CMK (cell line): ENCODE results near the gene SDK1.

Source experiments
- DNase-seq: peaks from one replicate; pipeline ENCODE4 v3.0.0-alpha.2; 2010; ENCODE audit warnings: low read depth

SDK1 gene

DNA sequence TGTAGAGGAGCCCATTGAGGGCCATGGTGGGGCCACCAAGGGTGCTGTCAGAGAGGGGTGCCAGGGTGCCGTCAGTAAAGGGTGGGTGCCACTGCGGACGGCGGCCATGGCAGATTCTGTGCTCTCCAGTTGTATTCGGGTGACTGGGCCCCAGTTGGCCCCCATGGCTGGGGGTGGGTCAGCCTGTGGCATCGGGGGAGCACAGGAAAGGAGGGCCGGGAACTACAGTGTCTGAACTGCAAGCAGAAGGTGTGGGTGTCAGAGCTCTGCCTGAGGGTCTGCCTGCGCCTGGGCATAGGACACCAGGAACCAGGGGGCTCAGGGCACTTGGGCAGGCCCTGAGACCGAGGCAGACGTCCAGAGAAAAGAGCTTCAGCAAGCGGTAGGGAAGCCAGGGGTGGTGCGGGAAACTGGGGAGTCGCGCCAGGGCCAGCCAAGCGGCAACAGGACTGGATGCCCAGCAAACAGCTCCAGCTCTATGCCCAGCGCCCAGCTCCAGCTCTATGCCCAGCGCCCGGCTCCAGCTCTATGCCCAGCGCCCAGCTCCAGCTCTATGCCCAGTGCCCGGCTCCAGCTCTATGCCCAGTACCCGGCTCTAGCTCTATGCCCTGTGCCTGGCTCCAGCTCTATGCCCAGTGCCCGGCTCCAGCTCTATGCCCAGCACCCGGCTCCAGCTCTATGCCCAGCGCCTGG lies 878.8 kb downstream of the SDK1 start:
- no peak for DNase-seq

DNA sequence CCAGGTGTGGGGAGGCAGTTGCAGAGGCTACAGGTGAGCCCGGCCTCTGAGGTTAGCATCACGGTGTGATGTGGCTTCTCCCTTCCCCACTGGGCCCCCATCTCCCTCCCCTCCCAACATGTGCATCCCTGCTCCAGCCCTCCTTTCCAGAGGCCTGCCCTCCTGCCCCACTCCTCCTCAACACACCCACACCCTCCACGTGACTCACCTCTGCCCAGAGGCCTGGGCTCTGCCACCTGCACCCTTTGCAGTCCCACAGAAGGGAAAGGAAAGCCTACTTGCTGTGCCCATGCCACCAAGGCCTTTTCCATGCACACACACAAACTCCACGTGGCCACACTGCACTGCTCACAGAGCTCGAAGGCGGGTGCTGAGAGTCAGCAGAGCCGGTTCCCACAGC lies 880.4 kb downstream of the SDK1 start:
- no peak for DNase-seq

DNA sequence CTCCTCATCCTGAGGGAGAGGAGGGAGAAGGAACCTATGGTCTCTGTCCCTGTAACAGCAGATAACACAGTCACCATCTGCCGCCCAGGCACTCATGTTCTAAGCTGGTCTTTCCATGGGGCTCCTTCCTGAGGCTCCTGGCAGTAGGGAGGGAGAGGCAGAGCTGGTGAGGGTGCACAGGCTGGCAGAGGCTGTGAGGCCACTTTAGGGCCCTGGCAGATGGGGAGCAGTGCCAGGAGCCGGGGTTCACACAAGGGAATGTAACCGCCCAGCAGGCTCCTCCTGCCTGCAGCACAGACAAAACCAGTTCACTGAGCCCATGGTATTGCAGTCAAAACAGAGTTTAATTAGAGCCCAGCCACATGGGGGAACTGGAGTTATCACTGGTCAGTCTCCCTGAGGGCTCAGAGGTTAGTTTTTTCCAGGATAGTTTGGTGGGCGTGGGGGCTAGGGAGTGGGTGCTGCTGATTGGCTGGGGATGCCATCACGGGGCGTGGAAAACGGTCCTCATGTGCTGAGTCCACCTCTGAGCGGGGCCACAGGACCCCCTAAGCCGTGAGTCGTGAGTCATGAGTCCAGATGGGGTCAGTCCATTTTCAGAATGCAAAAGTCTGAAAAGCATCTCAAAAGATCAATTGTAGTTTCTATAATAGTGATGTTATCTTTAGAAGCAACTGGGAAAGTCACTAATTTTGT lies 881.7 kb downstream of the SDK1 start:
- DNase-seq: no peak

DNA sequence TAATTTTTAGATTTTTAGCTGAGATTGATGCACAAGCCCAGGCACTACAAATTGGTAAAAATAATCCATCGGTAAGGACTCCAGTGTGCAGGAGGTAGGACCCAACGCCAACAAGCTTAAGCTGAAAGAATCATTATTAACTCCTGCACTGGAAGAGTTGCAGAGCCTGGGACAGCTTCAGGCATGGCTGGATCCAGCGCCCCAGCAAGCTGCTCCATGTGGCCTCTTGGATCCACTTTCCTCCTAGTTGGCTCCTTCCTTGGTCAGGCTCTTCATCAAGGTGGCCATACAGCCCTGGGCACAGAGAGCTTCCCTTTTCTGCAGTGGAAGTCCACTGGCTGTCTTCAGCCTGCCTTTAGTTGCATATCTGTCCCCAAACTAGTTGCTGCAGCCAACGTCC lies 883.6 kb downstream of the SDK1 start:
- DNase-seq: no peak

DNA sequence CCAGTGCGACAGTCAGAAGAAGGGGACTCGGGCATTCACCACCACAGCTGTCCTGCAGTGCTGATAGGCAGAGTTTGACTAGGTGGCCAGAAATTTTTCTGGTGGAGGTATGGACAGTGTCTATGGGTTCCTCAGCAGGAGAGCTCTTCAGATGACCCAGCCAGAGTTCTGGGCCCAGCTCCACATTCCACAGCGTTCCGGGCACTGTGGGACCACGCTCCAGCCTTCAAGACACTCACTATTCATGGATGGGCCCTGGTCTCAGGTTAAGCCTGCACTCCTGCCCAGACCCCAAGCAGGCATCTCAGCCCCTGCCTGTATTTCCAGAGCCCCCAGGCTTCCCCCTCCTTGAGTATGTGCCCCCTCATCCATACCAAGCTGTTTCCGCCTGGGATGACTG lies 884.1 kb downstream of the SDK1 start:
- DNase-seq: no peak

DNA sequence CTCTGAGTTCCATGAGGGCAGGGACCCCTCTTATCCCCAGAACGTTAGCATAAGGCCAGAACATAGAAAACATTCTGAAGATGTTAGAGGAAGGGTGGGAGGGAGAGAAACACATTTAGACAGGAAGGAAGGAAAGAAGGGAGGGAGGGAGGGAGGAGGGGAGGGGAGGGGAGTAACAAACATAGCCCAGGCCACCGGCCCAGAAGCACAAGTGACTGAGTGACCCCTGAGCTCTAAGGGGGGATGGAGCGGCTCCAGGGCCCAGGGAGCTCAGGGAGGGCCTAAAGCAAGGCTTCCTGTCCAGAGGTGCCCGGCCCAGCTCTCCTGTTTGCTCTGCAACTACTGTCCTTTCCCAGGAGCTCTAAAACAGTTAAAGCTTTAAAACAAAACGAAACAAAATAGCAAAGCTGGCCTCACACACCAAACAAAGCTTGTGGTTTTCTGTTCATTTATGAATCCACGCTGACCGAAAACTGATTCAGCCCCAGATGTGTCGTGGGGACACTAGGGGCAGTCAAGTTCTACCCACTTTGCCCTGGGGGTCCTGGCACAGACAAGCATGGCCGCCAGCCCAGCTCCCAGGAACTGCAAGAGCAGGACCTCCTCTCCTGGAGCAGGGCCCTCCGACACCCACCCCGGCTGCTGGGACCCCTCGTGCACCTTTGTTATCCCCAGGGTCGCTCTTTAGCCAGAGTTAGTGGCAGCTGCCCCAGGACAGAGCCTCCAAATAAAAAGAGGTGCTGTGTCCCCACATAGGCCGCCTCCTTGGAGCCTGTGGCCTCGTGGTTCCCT lies 884.9 kb downstream of the SDK1 start:
- no peak for DNase-seq

DNA sequence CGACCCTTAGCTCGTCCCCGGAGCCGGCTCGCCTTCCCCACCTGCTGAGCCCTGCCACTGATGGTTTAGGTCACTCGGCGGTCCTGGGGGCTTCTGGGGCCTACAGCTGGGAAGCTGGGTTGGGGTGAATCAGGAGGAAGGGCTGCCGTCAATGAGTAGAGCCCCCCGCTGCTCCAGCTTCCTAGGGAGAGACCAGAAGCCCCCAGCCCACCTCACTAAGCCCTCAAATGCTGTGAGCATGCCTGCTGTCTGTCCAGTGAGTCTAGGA lies 885.4 kb downstream of the SDK1 start:
- DNase-seq: no peak

DNA sequence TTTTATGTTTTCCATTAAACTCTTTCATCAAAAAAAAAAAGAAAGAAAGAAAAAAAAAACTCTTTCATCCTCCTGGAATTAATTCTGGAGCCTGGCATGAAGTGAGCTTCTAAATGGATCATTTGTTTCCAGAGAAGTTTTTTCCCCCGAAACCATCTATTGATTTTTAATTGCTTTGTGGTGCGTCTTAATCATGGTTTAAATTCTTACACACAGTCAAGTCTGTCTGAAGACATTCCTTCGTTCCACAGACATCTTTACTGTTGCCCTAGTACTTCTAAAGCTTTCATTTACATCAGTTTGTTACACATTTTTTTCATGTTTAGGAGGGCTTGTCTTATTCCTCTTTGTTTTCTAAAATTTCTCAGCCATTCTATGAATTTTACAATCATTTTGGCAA lies 887.6 kb downstream of the SDK1 start:
- DNase-seq: no peak

DNA sequence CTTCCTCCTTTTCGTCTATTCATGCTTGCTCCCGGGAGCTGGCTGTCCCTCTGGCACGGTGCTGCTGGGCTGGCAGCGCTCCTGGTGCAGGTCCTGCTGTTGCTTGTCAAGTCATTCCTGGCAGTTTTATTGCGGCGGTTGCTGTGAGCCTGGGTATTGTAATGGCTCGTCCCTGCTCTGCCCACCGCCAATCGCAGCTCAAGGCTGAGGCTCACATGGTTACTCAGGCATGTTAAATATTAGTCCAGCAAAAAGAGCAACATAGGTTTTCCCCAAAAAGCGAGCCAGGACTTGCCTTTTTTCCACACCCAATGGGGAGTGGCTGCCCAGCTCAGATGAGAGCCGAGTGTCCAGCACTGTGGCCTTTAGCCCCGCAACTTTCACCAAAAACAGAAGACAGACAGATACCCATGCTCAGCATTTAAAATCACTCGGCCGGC lies 888.1 kb downstream of the SDK1 start:
- no peak for DNase-seq

DNA sequence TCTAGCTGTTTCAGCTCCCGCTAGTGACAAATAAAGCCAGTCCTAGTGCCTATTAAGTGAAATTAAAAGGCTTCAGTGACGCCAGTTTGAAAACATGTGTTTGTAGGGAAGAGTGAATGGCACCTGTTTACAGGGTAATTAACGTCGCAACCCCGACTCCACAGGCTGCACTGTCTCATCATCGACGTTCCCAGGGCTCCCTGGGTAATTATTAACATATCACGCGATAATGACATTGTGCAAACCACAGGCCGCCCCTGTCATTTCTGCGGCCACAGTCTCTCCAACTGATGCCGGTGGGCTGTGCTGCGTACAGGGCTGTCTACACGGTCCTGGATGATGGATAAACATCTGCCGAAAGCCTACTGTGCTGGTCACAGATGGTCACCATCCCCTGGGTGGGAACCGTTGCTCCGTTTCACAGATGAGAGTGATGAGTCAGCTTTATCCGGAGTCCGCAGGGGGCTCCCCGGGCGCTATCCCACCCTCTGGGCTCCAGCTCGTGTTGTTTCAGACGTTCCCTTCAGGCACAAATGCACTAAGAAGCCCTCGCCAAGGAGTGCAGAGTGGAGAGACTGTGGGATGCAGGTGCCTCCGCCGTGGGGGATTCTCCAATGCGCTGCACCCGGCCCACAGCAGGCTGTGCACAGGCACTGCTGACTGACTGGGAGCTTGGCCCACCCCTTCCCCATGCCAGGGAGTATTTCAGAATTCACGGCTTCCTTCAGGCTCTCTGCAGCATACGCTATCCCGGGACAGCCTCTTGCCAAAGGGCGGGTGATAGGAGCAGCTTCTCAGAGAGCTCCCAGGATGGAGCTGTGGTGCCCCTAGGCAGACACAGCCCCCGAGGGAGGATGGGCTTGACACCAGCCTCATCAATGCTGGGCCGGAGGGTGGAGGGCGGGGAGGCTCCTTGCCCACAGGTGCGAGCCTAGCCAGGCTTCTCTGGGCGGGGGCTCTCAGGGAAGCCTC lies 889.2 kb downstream of the SDK1 start:
- no peak for DNase-seq

DNA sequence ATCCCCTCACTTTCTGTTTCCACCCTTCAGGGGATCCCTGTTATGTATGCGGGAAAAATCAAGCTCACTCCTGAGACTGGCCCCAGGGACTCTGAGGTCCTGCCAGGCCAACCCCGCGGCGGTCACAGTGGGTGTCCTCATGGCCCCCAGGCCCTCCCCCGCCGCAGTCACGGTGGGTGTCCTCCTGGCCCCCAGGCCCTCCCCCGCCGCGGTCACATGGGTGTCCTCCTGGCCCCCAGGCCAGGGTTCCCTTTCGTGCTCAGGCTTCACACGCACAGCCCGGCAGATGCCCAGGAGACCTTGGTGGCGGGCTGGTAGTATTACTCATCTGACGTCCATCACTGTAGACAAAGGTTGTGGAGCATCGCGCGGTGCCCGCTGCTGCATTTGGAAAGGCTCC lies 890.0 kb downstream of the SDK1 start:
- DNase-seq: no peak

DNA sequence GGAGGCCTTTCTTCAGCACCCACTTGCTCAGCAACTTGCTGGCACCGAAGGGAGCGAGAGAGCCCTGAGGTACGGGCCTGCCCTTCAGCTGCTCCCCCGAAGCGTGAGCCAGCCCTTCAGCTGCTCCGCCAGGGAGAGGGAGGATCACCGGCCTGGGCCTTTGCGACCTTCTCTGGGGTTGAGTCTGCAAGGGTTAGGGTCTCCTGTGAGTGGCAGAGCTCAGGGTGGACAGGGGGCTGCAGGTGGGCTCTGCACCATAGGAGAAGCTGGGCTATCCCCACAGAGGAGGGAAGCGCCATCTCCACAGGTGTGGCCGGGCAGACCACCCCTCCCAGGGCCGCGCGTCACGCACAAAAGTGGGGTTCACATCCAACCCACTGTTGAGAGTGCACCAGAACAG lies 890.5 kb downstream of the SDK1 start:
- no peak for DNase-seq

DNA sequence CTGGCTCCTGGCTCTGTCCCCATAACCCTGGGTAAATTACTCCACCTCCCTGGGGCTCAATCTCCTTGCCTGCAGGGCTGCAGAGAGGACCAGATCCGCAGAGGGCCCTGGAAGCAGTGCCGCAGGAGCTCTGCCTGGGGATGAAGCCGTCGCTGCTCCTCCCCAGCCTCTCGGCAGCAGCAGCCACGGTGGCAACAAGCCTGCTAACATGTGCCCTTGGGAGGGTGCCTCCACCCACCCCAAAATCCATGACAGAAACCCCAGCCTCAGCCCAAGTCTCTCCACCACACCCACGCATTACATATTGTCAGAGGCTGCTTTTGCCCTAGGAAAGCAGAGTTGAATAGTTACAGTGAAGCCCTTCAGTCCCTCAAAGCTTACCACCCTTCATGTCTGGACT lies 894.6 kb downstream of the SDK1 start:
- DNase-seq: no peak

DNA sequence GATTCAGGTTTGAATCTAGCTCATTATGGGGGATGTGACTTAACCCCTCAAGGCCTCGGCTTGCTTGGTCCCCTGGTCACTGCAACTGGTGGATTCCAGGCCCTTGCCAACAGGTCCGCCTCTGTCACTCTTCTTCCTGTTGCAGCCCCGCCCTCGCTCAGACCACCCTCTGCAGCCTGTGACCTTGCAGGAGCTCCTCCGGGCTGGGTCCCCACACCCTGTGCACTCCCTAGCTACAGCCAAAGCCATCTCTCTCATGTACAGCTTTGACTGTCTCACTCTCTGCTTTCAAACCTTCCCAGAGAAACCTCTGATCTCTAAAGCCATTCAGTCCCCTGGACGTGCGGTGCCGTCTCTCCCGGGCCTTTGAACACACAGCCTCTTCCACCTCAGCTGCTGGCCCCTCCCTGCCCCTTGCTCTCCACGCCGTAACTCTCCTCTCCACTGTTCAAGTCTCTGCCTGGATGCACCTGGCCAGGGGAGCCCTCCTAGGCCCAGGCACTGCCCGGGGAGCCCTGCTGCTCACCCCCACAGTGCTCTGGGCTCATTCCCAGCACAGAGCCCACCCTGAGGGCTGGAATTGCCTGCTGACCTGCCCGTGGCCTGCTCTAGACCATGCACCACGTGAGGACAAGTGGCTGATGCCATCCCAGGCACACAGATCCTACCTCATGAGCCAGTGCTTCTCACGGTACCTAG lies 895.2 kb downstream of the SDK1 start:
- no peak for DNase-seq

DNA sequence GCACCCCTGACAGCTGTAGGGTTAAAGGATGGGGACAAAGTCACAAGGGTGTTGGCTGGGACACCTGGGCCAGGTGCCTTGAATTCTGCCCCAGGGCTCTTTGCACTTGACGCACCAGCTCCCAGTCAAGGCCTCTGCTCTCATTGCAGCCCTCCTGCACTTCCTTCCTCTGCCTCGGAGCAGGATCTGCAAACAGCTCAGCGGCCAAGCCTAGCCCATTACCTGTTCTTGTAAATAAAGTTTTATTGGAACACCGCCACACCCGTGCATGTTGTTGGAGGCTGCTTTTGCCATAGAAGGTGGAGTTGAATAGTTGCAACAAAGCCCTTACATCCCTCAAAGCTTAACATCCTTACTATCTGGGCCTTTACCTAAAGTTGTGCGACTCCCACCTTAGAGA lies 897.2 kb downstream of the SDK1 start:
- no peak for DNase-seq

DNA sequence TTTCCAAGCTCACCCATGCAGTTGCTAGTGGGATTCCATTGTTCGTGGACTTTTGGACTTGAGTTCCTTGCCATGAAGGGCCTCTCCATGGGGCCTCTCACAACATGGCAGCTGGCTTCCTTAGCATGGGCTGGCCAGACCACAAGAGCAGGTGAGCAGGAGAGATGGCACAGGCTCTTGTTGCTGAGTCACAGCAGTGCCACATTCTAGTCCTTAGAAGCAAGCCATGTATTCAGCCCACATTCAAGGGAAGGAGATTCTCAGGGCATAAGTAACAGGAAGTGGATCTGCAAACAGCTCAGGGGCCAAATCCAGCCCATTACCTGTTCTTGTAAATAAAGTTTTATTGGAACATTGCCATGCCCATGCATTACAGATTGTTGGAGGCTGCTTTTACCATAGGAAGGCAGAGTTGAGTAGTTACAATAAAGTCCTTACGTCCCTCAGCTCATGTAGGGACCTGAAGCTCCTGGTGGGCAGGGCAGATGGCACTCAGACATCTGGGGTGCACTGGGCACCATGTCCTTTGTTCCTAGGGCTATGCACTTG lies 899.6 kb downstream of the SDK1 start:
- DNase-seq: no peak

DNA sequence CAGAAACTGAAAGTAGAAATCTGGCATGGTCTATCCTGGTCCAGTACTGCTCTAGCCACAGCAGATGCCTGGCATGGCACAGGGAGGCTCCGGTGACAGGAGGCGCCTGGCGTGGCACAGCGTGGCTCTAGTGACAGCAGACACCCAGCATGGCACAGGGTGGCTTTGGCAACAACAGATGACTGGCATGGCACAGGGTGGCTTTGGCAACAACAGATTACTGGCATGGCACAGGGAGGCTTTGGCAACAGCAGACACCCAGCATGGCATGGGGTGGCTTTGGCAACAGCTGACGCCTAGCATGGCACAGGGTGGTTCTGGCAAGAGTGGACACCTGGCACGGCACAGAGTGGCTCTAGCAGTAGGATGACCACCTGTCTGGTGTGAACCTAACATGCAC lies 900.5 kb downstream of the SDK1 start:
- no peak for DNase-seq

DNA sequence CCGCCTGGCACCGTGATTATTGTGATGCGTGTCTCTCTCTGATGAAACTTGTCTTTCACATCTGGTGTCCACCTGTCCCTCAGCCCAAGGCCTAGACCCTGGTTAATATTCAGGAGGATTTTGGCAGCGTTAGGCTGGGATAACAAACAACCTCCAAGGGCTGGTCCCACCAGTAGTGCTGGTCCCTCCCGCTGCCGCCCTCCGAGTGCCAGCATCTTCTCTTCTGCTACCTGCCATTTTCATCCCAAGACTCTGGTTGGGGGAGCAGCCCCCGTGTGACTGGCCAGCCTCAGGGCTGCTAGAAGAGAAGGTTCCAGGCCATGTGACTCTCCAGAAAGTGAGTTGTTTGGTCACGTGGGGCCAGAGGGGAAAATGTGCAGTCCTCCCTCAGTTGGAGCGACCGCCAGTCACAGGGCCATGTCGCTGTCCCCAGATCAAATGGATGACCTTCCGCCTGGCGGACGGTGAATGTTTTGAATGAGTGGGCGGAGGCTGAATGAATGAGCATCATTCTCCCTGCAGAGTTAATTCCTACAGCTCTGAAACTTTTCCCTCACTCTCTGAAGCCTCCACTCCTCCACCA lies 901.2 kb downstream of the SDK1 start:
- DNase-seq: no peak

DNA sequence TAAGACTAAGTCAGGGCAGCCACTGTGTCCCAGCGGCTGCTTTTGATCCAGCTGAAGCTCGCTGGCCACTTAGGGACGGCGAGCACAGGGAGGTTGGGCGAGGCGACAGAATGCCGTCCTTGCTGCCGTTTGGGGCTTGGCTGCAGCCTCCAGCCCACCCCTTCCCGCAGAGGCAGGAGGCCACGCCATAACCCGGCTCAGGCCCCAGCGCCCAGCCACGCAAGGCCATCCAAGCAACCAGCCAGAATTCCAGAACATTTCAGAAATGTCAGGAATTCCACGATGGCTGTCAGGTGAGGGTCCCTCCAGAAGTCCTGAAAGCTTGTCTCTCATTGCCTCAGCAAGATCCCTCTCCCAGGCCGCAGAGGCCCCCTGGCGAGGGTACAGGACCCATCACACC lies 901.9 kb downstream of the SDK1 start:
- no peak for DNase-seq

DNA sequence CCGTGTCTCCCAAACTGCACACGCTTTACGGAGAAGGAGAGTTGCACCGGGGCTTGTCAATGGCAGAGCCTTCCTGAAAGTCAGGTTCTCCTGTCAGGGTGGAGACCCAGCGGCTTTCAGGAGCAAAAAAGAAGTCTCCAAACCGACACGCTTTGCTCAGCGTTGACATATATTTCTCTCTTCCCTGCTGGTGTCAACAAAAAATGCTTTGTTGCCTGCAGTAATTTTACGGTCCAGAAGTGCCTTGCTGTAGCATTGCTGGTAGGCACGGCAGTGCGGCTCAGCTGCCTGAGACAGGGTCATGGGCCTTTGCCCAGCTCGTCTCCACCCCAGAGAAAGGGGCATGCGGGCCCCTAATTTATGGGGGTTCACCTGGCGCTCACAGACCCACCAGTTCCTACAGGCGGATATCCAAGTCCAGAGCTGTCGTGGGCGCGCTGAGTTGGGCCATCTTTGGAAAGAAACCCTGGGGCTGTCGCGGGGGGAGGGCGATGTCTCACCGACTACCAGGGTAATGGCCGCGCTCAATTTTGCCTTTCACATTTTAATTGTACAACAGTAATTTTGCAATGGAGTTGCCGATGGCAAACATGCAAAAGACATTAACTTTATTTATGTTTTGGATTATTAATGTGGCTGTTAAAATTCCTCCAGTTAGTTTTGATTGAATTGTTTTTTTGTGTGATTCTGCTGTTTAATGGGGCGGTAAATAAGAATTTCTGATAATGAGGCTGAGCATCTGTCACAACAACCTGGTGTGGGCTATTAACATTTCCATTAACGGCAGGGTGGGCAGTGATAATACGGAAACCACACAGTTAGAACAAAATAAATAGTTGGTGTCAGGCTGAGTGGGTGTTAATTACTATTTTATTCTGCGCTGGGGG lies 902.8 kb downstream of the SDK1 start:
- no peak for DNase-seq
